ENCODE measurements around the gene TPPP3.

GRCh38 chr16:67421030-67421429 lies 27.7 kb upstream of the TPPP3 start:
- TF ChIP-seq CTCF (IDR thresholded peaks at IDR 0.05) (no peak), POLR2AphosphoS5 (IDR thresholded peaks at IDR 0.05) (no peak)
